ENCODE data around the gene DTNB.
A peak's percentile ranks its signal among the peaks of the same experiment; 100 is the strongest.

Gene DTNB

DNA sequence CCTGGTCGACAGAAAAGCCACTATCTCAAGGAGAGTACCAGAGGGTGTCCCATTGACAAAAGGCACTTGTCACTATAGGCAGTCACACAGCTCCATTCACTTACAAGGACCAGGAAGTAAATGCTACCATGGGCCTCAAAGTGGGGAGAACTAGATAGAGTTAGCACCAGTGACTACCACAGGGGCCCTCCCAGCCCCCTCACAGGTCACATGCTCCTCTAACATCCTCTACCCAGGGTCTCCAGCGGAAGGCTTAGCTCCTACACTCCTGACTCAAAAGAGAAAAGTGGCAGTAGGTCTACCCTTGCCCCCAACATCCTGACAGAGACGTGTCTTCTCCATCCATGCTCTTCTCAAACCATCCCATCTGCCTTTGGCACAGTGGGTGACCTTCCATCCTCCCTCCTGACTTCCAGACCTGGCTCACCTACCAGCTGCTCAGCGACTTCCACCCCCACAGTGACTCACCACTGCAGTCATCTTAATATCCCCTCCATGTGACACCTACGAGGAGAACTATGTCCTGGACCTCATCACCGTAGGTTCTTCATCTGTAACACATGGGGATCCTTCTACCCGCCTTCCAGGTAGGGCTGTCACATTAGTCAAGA, 326.1 kb downstream of the DTNB start:
- WGBS, 2 experiments (ENCODE audit: insufficient coverage in 2 of 2): 81 to 90% methylated on average over 5 to 6 of the region's 7 CpGs
- no peaks in the 10 kb centered on the region for H3K9me3 ChIP-seq (ENCODE audit: control insufficient read depth, low read length)
- H3K4me3 ChIP-seq (ENCODE audit: extremely low read depth, insufficient read depth, low read length, poor library complexity, severe bottlenecking): no peak overlapping the region
- no peak overlapping the region for H3K27ac ChIP-seq (ENCODE audit: low read depth, low read length, severe bottlenecking)
- peaks cover 10% of the 10 kb centered on the region for H3K4me1 ChIP-seq (ENCODE audit: control insufficient read depth, insufficient read depth, low read length, poor library complexity, severe bottlenecking)
- no peaks in the 10 kb centered on the region for H3K36me3 ChIP-seq (ENCODE audit: control insufficient read depth, insufficient read depth, low read length)

- H3K9me3 ChIP-seq (ENCODE audit: control insufficient read depth, low read length): no peaks in the 10 kb centered on the region
- no peaks in the 10 kb centered on the region for H3K4me1 ChIP-seq (ENCODE audit: control insufficient read depth, insufficient read depth, low read length, poor library complexity, severe bottlenecking)
- no peak overlapping the region for H3K4me3 ChIP-seq (ENCODE audit: extremely low read depth, insufficient read depth, low read length, poor library complexity, severe bottlenecking)
- 87 to 93% methylated on average over 18 to 19 of the region's 21 CpGs for WGBS, 2 experiments (ENCODE audit: insufficient coverage in 2 of 2)
- H3K27ac ChIP-seq (ENCODE audit: low read depth, low read length, severe bottlenecking): no peak overlapping the region
- H3K36me3 ChIP-seq (ENCODE audit: control insufficient read depth, insufficient read depth, low read length): no peaks in the 10 kb centered on the region
These were observed 330.1 kb downstream of the DTNB start for GRCh38 chr2:25343187-25343825.

GRCh38 chr2:25342372-25343186, 330.8 kb downstream of the DTNB start:
- Histone ChIP-seq H3K4me1 (ENCODE audit: control insufficient read depth, insufficient read depth, low read length, poor library complexity, severe bottlenecking) (no peaks in the 10 kb centered on the region), H3K36me3 (ENCODE audit: control insufficient read depth, insufficient read depth, low read length) (no peaks in the 10 kb centered on the region), H3K27ac (ENCODE audit: low read depth, low read length, severe bottlenecking) (no peak overlapping the region), H3K9me3 (ENCODE audit: control insufficient read depth, low read length) (no peaks in the 10 kb centered on the region), H3K4me3 (ENCODE audit: extremely low read depth, insufficient read depth, low read length, poor library complexity, severe bottlenecking) (peak overlapping the region; percentile 43)
- 4% methylated on average over 37 to 39 of the region's 45 CpGs for WGBS, 2 experiments (ENCODE audit: insufficient coverage in 2 of 2)

DNA sequence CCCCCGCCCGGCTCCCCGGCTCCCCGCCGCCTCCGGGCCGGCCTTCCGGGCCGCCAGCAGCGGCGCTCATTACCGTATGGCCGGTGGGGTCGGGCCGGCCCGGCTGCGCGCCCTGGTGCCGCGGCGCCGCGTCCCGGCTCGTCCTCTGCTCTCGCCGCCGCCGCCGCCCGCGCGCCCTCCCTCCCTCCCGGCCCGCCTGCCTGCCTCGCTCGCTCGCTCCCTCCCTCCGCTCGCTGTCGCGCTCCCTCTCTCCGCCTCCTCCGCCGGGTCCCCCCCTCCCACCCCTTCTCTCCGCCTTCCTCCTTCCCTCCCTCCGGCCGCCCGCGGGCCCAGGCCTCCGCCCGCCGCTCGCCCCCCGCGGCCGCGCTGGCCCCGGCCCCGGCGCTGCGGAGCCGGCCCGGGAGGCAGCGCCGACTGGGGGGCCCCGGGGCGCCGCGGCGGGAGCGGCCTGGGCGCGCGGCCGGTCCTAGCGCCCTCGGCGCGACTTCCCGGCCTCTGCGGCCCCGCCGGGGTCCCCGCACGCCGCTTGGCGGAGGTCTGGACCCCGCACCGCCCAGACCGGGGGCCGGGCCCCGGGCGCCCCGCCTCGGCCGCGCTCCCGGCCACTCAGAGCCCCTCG, 331.5 kb downstream of the DTNB start, which contains the start of gene DNMT3A:
TSS of gene DNMT3A (minus strand) at position 173 of the 619 bp plus-strand sequence. CDS start 27,941 bp downstream, outside the sequence.
- no peaks in the 10 kb centered on the region for H3K36me3 ChIP-seq (ENCODE audit: control insufficient read depth, insufficient read depth, low read length)
- 0 to 1% methylated on average over 56 to 69 of the region's 100 CpGs for WGBS, 2 experiments (ENCODE audit: insufficient coverage in 2 of 2)
- no peaks in the 10 kb centered on the region for H3K4me1 ChIP-seq (ENCODE audit: control insufficient read depth, insufficient read depth, low read length, poor library complexity, severe bottlenecking)
- H3K27ac ChIP-seq (ENCODE audit: low read depth, low read length, severe bottlenecking): no peak within 1 kb of the TSS
- no peaks in the 10 kb centered on the region for H3K9me3 ChIP-seq (ENCODE audit: control insufficient read depth, low read length)
- H3K4me3 ChIP-seq (ENCODE audit: extremely low read depth, insufficient read depth, low read length, poor library complexity, severe bottlenecking): peak within 1 kb of the TSS; percentile 43

- H3K36me3 ChIP-seq (ENCODE audit: control insufficient read depth, insufficient read depth, low read length): no peaks in the 10 kb centered on the region
- peak overlapping the region; percentile 36 for H3K4me3 ChIP-seq (ENCODE audit: extremely low read depth, insufficient read depth, low read length, poor library complexity, severe bottlenecking)
- WGBS, 2 experiments (ENCODE audit: insufficient coverage in 2 of 2): 0 to 1% methylated on average over 32 to 36 of the region's 104 CpGs
- no peaks in the 10 kb centered on the region for H3K4me1 ChIP-seq (ENCODE audit: control insufficient read depth, insufficient read depth, low read length, poor library complexity, severe bottlenecking)
- H3K9me3 ChIP-seq (ENCODE audit: control insufficient read depth, low read length): no peaks in the 10 kb centered on the region
- no peak overlapping the region for H3K27ac ChIP-seq (ENCODE audit: low read depth, low read length, severe bottlenecking)
These were observed 332.2 kb downstream of the DTNB start for GRCh38 chr2:25341011-25341727.

DNA sequence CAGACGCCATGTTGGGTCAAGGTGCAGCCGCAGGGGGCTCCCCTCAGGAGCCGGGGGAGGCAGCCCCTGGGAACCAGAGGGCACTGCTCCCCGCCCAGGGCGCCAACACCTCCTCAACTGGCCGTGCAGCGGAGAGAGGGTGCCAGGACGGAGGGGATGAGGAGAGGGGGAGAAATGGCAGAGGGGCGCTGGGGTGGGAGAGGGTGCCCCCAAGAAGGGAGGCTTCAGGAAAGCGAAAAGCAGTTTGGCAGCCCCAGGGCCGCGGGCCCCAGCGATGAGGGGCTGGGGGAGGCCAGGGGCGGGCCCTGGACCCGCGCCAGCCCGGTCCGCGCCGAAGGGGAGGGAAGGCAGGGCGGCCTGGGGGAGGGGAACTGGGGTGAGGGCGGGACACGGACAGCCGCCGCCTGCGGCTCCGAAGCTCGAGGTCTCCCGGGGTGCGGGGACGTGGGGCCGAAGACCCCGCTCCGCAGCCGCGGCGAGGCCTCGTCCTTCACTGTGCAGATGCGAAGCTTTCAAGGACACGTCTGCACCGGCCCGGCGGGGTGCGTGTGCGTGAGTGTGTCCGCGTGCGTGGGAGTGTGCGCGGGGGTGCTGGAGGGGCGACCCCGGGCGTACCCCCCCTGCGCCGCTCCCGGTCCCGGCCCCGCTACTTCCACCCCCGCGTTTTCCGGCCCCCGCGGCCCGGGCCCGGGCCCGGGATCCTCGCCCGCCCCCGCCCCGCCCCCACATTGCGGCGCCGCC, 333.0 kb downstream of the DTNB start:
- Histone ChIP-seq H3K27ac (ENCODE audit: low read depth, low read length, severe bottlenecking) (no peak overlapping the region), H3K9me3 (ENCODE audit: control insufficient read depth, low read length) (no peaks in the 10 kb centered on the region), H3K4me3 (ENCODE audit: extremely low read depth, insufficient read depth, low read length, poor library complexity, severe bottlenecking) (peak overlapping the region; percentile 36), H3K4me1 (ENCODE audit: control insufficient read depth, insufficient read depth, low read length, poor library complexity, severe bottlenecking) (no peaks in the 10 kb centered on the region), H3K36me3 (ENCODE audit: control insufficient read depth, insufficient read depth, low read length) (no peaks in the 10 kb centered on the region)
- WGBS, 2 experiments (ENCODE audit: insufficient coverage in 2 of 2): 14 to 21% methylated on average over 24 to 34 of the region's 73 CpGs

DNA sequence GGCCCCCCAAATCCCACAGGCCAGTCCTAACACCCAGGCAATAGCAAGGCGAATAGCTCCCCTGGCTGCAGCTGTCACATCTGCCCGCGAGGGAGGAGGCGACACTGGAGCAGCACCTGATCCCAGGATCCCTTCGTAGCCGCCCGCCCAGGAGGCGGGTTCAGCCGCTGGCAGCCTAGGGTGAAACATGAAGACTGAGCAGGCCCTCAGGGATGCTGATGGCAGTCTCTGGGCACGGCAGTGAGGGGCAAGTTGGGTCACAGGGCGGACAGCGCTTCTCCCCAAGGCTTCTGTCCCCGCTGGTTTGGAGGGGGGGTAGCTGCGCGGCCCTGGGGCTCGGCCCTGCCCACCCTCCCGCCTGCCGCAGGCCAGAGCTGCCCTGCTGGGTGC, 333.6 kb downstream of the DTNB start:
- H3K27ac ChIP-seq (ENCODE audit: low read depth, low read length, severe bottlenecking): no peak overlapping the region
- H3K4me1 ChIP-seq (ENCODE audit: control insufficient read depth, insufficient read depth, low read length, poor library complexity, severe bottlenecking): no peaks in the 10 kb centered on the region
- no peak overlapping the region for H3K4me3 ChIP-seq (ENCODE audit: extremely low read depth, insufficient read depth, low read length, poor library complexity, severe bottlenecking)
- 64% methylated on average over 10 to 13 of the region's 18 CpGs for WGBS, 2 experiments (ENCODE audit: insufficient coverage in 2 of 2)
- no peaks in the 10 kb centered on the region for H3K9me3 ChIP-seq (ENCODE audit: control insufficient read depth, low read length)
- H3K36me3 ChIP-seq (ENCODE audit: control insufficient read depth, insufficient read depth, low read length): no peaks in the 10 kb centered on the region

DNA sequence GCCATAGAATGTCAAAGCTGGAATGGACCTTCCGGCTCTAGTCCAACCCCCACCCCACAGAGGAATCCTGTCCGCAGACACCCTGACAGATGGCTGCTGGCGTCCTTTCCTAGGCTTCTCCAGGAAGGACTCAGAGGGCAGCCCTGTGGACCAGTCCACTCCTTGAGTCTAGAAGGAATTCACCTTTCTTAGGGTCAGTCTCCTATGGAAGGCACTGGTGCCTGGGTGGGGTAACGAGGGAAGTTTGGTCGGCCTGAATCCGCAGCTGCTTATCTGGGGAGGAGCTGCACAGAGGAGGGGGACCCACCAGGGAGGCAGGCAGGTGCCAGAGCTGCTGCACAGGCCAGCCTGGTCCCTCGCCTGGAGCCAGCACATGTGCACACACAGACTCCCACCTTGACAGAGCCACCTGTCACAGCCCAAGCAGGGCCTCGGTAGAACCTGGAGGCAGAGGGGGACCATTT, 334.1 kb downstream of the DTNB start:
- 78 to 80% methylated on average over 1 to 7 of the region's 8 CpGs for WGBS, 2 experiments (ENCODE audit: insufficient coverage in 2 of 2)
- no peaks in the 10 kb centered on the region for H3K4me1 ChIP-seq (ENCODE audit: control insufficient read depth, insufficient read depth, low read length, poor library complexity, severe bottlenecking)
- no peaks in the 10 kb centered on the region for H3K36me3 ChIP-seq (ENCODE audit: control insufficient read depth, insufficient read depth, low read length)
- H3K27ac ChIP-seq (ENCODE audit: low read depth, low read length, severe bottlenecking): no peak overlapping the region
- H3K9me3 ChIP-seq (ENCODE audit: control insufficient read depth, low read length): no peaks in the 10 kb centered on the region
- no peak overlapping the region for H3K4me3 ChIP-seq (ENCODE audit: extremely low read depth, insufficient read depth, low read length, poor library complexity, severe bottlenecking)

GRCh38 chr2:25338401-25338800, 335.0 kb downstream of the DTNB start:
- Histone ChIP-seq H3K36me3 (ENCODE audit: control insufficient read depth, insufficient read depth, low read length) (no peaks in the 10 kb centered on the region), H3K4me3 (ENCODE audit: extremely low read depth, insufficient read depth, low read length, poor library complexity, severe bottlenecking) (no peak overlapping the region), H3K4me1 (ENCODE audit: control insufficient read depth, insufficient read depth, low read length, poor library complexity, severe bottlenecking) (no peaks in the 10 kb centered on the region), H3K9me3 (ENCODE audit: control insufficient read depth, low read length) (no peaks in the 10 kb centered on the region), H3K27ac (ENCODE audit: low read depth, low read length, severe bottlenecking) (no peak overlapping the region)
- WGBS, 2 experiments (ENCODE audit: insufficient coverage in 2 of 2): 86 to 91% methylated on average over 9 to 12 of the region's 13 CpGs
